HG03520 (cell line): ENCODE results near the gene RPGR.

ENCODE experiments used
- ATAC-seq: cut with Tn5 transposase; IDR thresholded peaks from one replicate; pipeline ENCODE4 v1.9.1; 2021; ENCODE audit warnings: mild to moderate bottlenecking, moderate library complexity; ENCODE audit not compliant: unreplicated experiment

Gene RPGR

GRCh38 chrX:38327007-38327774, at the start of gene RPGR:
TSS of gene RPGR (minus strand) at chrX:38327509. CDS start at chrX:38327367, 142 bp downstream.
- ATAC-seq = peak; percentile 92

- ATAC-seq = no peak
Observed at GRCh38 chrX:38376747-38377146, 49.4 kb upstream of the RPGR start.

GRCh38 chrX:38375891-38376290, 48.6 kb upstream of the RPGR start:
- ATAC-seq = no peak

- ATAC-seq = no peak
Observed at GRCh38 chrX:38374431-38374830, 47.1 kb upstream of the RPGR start.

GRCh38 chrX:38371641-38372040, 44.3 kb upstream of the RPGR start:
- ATAC-seq = no peak

- no peak for ATAC-seq
Observed at GRCh38 chrX:38368774-38369173, 41.5 kb upstream of the RPGR start.

- no peak for ATAC-seq
Observed at GRCh38 chrX:38365954-38366353, 38.6 kb upstream of the RPGR start.

- ATAC-seq = no peak
Observed at GRCh38 chrX:38363046-38363445, 35.7 kb upstream of the RPGR start.

GRCh38 chrX:38357747-38358673, 30.7 kb upstream of the RPGR start:
- ATAC-seq = no peak

- ATAC-seq = no peak
Observed at GRCh38 chrX:38356401-38356800, 29.1 kb upstream of the RPGR start.

GRCh38 chrX:38352362-38352761, 25.1 kb upstream of the RPGR start, which contains the start of gene OTC:
TSS of gene OTC (plus strand) at chrX:38352604. CDS start at chrX:38352697, 93 bp downstream.
- ATAC-seq = no peak

GRCh38 chrX:38351346-38351745, 24.0 kb upstream of the RPGR start:
- no peak for ATAC-seq

- peak; percentile 89 for ATAC-seq
Observed at GRCh38 chrX:38347136-38347535, 19.8 kb upstream of the RPGR start.

GRCh38 chrX:38346150-38346549, 18.8 kb upstream of the RPGR start:
- ATAC-seq = no peak

GRCh38 chrX:38342853-38343778, 15.8 kb upstream of the RPGR start:
- ATAC-seq = no peak

- ATAC-seq = no peak
Observed at GRCh38 chrX:38341442-38341841, 14.1 kb upstream of the RPGR start.

- no peak for ATAC-seq
Observed at GRCh38 chrX:38336538-38337240, 9.4 kb upstream of the RPGR start.

- no peak for ATAC-seq
Observed at GRCh38 chrX:38335382-38335781, 8.1 kb upstream of the RPGR start.

GRCh38 chrX:38332505-38332904, 5.2 kb upstream of the RPGR start:
- peak; percentile 72 for ATAC-seq

GRCh38 chrX:38327775-38328081, 419 bp upstream of the RPGR start:
- ATAC-seq = no peak
